KOPT-K1 (cell line): ENCODE data around the gene LIPG.

Experiments
- H3K27ac ChIP-seq: fragments of 200-600 bp; sonication (generic); 2 replicates; pipeline ENCODE4 v1.5.1; 2016; ENCODE audit warnings: antibody characterized with exemption, mild to moderate bottlenecking, low read depth, low read length; ENCODE audit not compliant: poor library complexity, severe bottlenecking
- H3K36me3 ChIP-seq: fragments of 200-600 bp; sonication (generic); 2 replicates; pipeline ENCODE4 v1.5.1; 2017; ENCODE audit warnings: antibody characterized with exemption, mild to moderate bottlenecking, low read length, moderate library complexity; ENCODE audit not compliant: insufficient read depth
- H3K9me3 ChIP-seq: fragments of 200-600 bp; sonication (generic); 2 replicates; pipeline ENCODE4 v1.5.1; 2017; ENCODE audit warnings: antibody characterized with exemption, low read length, mild to moderate bottlenecking; ENCODE audit not compliant: insufficient read depth, poor library complexity, severe bottlenecking

The LIPG gene

GRCh38 chr18:49609256-49610021 is 47.6 kb downstream of the LIPG start:
- H3K36me3 ChIP-seq, result no peaks in the 10 kb centered on the region
- no peak overlapping the region for H3K27ac ChIP-seq

GRCh38 chr18:49610022-49610445 is 48.2 kb downstream of the LIPG start:
- peaks cover 9% of the 10 kb centered on the region for H3K9me3 ChIP-seq
- no peaks in the 10 kb centered on the region for H3K36me3 ChIP-seq
- H3K27ac ChIP-seq, result no peak overlapping the region

More at GRCh38 chr18:49609256-49610021, 47.6 kb downstream of the LIPG start:
- peaks cover 10% of the 10 kb centered on the region for H3K9me3 ChIP-seq

- no peaks in the 10 kb centered on the region for H3K9me3 ChIP-seq
- H3K27ac ChIP-seq, result no peak overlapping the region
- H3K36me3 ChIP-seq, result no peaks in the 10 kb centered on the region
Observed at GRCh38 chr18:49611316-49611715, 49.5 kb downstream of the LIPG start.

GRCh38 chr18:49612515-49613033 is 50.7 kb downstream of the LIPG start:
- H3K36me3 ChIP-seq, result no peaks in the 10 kb centered on the region
- no peaks in the 10 kb centered on the region for H3K9me3 ChIP-seq
- no peak overlapping the region for H3K27ac ChIP-seq

GRCh38 chr18:49613141-49613640 is 51.3 kb downstream of the LIPG start:
- H3K27ac ChIP-seq, result no peak overlapping the region
- H3K9me3 ChIP-seq, result no peaks in the 10 kb centered on the region
- H3K36me3 ChIP-seq, result no peaks in the 10 kb centered on the region

- H3K9me3 ChIP-seq, result no peaks in the 10 kb centered on the region
- H3K27ac ChIP-seq, result no peak overlapping the region
- H3K36me3 ChIP-seq, result no peaks in the 10 kb centered on the region
Observed at GRCh38 chr18:49613641-49614151, 51.8 kb downstream of the LIPG start.

- Histone ChIP-seq H3K9me3 (no peaks in the 10 kb centered on the region), H3K36me3 (no peaks in the 10 kb centered on the region), H3K27ac (no peak overlapping the region)
Observed at GRCh38 chr18:49616618-49617328, 54.9 kb downstream of the LIPG start.

- Histone ChIP-seq H3K36me3 (no peaks in the 10 kb centered on the region), H3K27ac (no peak overlapping the region), H3K9me3 (no peaks in the 10 kb centered on the region)
Observed at GRCh38 chr18:49617329-49617695, 55.5 kb downstream of the LIPG start.

GRCh38 chr18:49617865-49618264 is 56.0 kb downstream of the LIPG start:
- no peaks in the 10 kb centered on the region for H3K36me3 ChIP-seq
- H3K27ac ChIP-seq, result no peak overlapping the region
- no peaks in the 10 kb centered on the region for H3K9me3 ChIP-seq

- no peaks in the 10 kb centered on the region for H3K36me3 ChIP-seq
- H3K9me3 ChIP-seq, result no peaks in the 10 kb centered on the region
- H3K27ac ChIP-seq, result no peak overlapping the region
Observed at GRCh38 chr18:49618742-49619681, 57.2 kb downstream of the LIPG start.

GRCh38 chr18:49619801-49620200 is 57.9 kb downstream of the LIPG start:
- no peaks in the 10 kb centered on the region for H3K9me3 ChIP-seq
- no peak overlapping the region for H3K27ac ChIP-seq
- no peaks in the 10 kb centered on the region for H3K36me3 ChIP-seq

- Histone ChIP-seq H3K36me3 (no peaks in the 10 kb centered on the region), H3K27ac (no peak overlapping the region), H3K9me3 (no peaks in the 10 kb centered on the region)
Observed at GRCh38 chr18:49621301-49621700, 59.4 kb downstream of the LIPG start.

- H3K36me3 ChIP-seq, result no peaks in the 10 kb centered on the region
- no peak overlapping the region for H3K27ac ChIP-seq
- no peaks in the 10 kb centered on the region for H3K9me3 ChIP-seq
Observed at GRCh38 chr18:49621717-49622351, 60.0 kb downstream of the LIPG start.

- no peaks in the 10 kb centered on the region for H3K36me3 ChIP-seq
- no peaks in the 10 kb centered on the region for H3K9me3 ChIP-seq
- H3K27ac ChIP-seq, result no peak overlapping the region
Observed at GRCh38 chr18:49623571-49623970, 61.7 kb downstream of the LIPG start.
